Ishikawa (cell line): ENCODE data around the gene RPS25.

Experiments
- CEBPB ChIP-seq: IDR thresholded peaks from 2 replicates; pipeline ENCODE4 v1.6.1; 2012
- EP300 ChIP-seq: IDR thresholded peaks from 2 replicates; pipeline ENCODE4 v1.6.1; 2012; ENCODE audit warnings: borderline replicate concordance
- MAX ChIP-seq: IDR thresholded peaks from 2 replicates; pipeline ENCODE4 v1.6.1; 2012
- NFIC ChIP-seq: IDR thresholded peaks from 2 replicates; pipeline ENCODE4 v1.6.1; 2012

DNA sequence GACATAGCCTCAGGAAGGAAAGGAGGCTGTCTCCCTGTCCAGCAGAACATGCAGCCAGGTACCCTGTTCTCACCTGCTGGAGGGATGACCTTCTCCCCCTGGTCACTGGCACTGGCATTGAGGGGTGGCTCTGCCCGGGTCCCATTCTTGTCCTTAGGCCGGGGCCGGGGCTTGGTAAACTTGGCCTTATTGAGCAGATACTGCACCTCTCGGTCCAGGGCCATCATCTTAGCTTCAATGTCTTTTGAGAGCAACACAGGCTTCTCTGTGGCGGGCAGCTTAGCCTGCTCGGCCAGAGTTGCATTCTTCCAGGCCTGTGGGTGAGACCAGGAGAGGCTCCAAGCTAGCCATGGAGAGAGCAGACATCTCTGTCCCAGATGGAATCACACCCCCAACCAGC, 28.3 kb upstream of the RPS25 start:
- no peak for TF ChIP-seq EP300
- no peak for TF ChIP-seq NFIC
- no peak for TF ChIP-seq CEBPB
- TF ChIP-seq MAX, result no peak
